Peyer's patch (tissue), 4 donors: Measurements from ENCODE around the gene BSG. TPM values are rescaled to one million over a fixed set of nuclear protein-coding genes. Genes with fewer than 3 reads are reported as not detected.

Experiments used
- DNase-seq, 3 donors: peaks; one replicate each; pipeline ENCODE4 v3.0.0-alpha.2; 2017 to 2019
- H3K27ac ChIP-seq, 4 donors: fragments of 200-600 bp; sonication (generic); one replicate each; pipeline ENCODE4 v1.5.1; 2016 to 2019
- H3K27me3 ChIP-seq, 2 donors: fragments of 200-600 bp; sonication (generic); one replicate each; pipeline ENCODE4 v1.5.1; 2019
- H3K36me3 ChIP-seq, 3 donors: fragments of 200-600 bp; sonication (generic); one replicate each; pipeline ENCODE4 v1.5.1; 2016 to 2019
- H3K4me1 ChIP-seq, 4 donors: fragments of 200-600 bp; sonication (generic); one replicate each; pipeline ENCODE4 v1.5.1; 2016 to 2019
- H3K4me3 ChIP-seq, 4 donors: fragments of 200-600 bp; sonication (generic); 1 replicate in 3 of 4; 2 replicates in 1 of 4; pipeline ENCODE4 v1.5.1; 2016 to 2019; ENCODE audit warnings: mild to moderate bottlenecking in 1 of 4
- H3K9me3 ChIP-seq, 4 donors: fragments of 200-600 bp; sonication (generic); one replicate each; pipeline ENCODE4 v1.5.1; 2016 to 2019; ENCODE audit warnings: mild to moderate bottlenecking in 1 of 4
- POLR2A ChIP-seq, 2 donors: fragments of 450-650 bp; IDR thresholded peaks; one replicate each; pipeline ENCODE4 v1.5.1; 2017; ENCODE audit warnings: antibody characterized with exemption in 2 of 2, mild to moderate bottlenecking in 2 of 2, moderate library complexity in 2 of 2
- total RNA-seq, 4 donors: library from RNA; depleted of rRNA; stranded (reverse); fragments of >200 nt; gene quantifications; one replicate each; pipeline ENCODE4 v1.1.0, GENCODE V29; 2016
- TF ChIP-seq, protein P1 (sequence below), 6 experiments: fragments of 450-650 bp in 4 of 6; fragments of 200-600 bp in 2 of 6; sonication (generic) in 1 of 6; IDR thresholded peaks; one replicate each; pipeline ENCODE4 v1.5.1; 2017 to 2019; ENCODE audit warnings: antibody characterized with exemption in 6 of 6, mild to moderate bottlenecking in 3 of 6, moderate library complexity in 1 of 6

The BSG gene
- total RNA-seq, 4 donors from 2014 or later: 149 to 501 (median 469) TPM

DNA sequence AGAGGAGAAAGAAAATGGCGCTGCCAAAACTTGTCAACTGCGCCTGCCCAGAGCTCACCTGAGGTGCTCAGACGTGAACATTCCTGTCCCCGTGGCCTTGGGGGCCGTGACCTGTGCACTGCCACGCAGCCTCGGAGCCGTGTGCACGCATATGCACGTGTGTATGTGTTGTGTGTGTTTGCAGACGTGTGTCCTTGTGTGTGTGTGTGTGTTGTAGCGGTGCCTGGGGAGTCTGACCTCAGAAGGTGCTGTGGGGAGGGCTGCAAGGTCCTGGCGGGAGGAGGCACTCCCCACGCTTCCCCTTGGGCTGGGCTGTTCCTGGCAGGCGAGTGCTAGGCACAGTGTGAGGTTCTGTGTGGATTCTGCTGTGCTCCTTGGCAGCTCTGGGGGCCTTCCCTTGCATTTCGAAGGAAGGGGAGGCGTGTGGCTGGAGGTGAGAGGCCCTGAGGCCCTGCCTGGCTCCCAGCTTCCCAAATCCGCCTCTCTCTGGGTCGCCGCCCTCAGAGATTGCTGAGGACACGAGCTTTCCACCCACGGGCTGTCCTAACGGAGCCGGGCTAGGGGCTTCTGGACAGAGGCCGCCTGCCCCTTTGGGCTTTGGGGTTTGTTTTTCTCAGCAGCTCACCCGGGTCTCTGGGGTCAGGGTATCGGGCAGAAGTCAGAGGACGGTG lies 4.5 kb downstream of the BSG start:
- no peaks in the 10 kb centered on the region for H3K9me3 ChIP-seq
- peaks cover 0 to 31% (median 0%) of the 10 kb centered on the region in 3 donors for H3K36me3 ChIP-seq
- no peak overlapping the region for H3K4me3 ChIP-seq
- no peak for DNase-seq
- no peak for TF ChIP-seq POLR2A (IDR thresholded peaks at IDR 0.05)
- TF ChIP-seq, protein P1, sequence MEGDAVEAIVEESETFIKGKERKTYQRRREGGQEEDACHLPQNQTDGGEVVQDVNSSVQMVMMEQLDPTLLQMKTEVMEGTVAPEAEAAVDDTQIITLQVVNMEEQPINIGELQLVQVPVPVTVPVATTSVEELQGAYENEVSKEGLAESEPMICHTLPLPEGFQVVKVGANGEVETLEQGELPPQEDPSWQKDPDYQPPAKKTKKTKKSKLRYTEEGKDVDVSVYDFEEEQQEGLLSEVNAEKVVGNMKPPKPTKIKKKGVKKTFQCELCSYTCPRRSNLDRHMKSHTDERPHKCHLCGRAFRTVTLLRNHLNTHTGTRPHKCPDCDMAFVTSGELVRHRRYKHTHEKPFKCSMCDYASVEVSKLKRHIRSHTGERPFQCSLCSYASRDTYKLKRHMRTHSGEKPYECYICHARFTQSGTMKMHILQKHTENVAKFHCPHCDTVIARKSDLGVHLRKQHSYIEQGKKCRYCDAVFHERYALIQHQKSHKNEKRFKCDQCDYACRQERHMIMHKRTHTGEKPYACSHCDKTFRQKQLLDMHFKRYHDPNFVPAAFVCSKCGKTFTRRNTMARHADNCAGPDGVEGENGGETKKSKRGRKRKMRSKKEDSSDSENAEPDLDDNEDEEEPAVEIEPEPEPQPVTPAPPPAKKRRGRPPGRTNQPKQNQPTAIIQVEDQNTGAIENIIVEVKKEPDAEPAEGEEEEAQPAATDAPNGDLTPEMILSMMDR (IDR thresholded peaks at IDR 0.05): no peak
- H3K4me1 ChIP-seq: peaks cover 3 to 32% (median 19%) of the 10 kb centered on the region in 4 donors
- H3K27ac ChIP-seq: no peak overlapping the region
- no peaks in the 10 kb centered on the region for H3K27me3 ChIP-seq

DNA sequence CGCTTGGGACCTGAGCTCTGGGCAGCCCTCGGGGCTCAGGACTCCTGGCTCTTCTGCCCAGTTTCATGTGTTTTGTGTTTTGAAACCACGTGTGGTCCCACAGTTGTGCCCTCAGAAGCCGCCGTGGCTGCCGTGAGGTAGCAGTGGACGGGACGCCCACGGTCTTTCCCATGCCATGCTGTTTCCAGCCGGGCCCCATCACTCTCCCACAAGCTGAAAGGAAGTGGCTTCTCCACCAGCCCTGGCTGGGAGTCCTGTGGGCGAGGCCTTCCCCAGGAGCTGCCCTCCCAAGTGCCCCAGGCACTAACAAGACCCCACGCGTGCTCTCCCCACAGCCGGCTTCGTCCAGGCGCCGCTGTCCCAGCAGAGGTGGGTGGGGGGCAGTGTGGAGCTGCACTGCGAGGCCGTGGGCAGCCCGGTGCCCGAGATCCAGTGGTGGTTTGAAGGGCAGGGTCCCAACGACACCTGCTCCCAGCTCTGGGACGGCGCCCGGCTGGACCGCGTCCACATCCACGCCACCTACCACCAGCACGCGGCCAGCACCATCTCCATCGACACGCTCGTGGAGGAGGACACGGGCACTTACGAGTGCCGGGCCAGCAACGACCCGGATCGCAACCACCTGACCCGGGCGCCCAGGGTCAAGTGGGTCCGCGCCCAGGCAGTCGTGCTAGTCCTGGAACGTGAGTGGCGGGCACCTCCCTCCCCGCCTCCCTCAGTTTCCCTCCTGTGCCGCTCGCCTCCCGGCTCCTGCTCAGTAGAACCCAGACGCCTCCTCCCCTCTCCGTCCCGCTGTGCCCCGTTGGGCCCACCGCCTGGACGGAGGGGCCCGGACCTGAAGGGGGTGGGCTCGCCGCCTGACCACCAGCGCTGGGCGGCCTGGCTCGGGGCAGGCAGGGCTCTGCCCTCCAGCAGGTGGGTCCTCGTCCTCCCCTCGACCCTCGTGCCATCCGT lies 5.3 kb downstream of the BSG start:
- TF ChIP-seq, protein P1 (IDR thresholded peaks at IDR 0.05): no peak
- no peak for DNase-seq
- H3K4me1 ChIP-seq: peaks cover 3 to 32% (median 19%) of the 10 kb centered on the region in 4 donors
- H3K27me3 ChIP-seq: no peaks in the 10 kb centered on the region
- H3K9me3 ChIP-seq: no peaks in the 10 kb centered on the region
- H3K36me3 ChIP-seq: peaks cover 0 to 39% (median 0%) of the 10 kb centered on the region in 3 donors
- H3K27ac ChIP-seq: no peak overlapping the region
- H3K4me3 ChIP-seq: no peak overlapping the region

DNA sequence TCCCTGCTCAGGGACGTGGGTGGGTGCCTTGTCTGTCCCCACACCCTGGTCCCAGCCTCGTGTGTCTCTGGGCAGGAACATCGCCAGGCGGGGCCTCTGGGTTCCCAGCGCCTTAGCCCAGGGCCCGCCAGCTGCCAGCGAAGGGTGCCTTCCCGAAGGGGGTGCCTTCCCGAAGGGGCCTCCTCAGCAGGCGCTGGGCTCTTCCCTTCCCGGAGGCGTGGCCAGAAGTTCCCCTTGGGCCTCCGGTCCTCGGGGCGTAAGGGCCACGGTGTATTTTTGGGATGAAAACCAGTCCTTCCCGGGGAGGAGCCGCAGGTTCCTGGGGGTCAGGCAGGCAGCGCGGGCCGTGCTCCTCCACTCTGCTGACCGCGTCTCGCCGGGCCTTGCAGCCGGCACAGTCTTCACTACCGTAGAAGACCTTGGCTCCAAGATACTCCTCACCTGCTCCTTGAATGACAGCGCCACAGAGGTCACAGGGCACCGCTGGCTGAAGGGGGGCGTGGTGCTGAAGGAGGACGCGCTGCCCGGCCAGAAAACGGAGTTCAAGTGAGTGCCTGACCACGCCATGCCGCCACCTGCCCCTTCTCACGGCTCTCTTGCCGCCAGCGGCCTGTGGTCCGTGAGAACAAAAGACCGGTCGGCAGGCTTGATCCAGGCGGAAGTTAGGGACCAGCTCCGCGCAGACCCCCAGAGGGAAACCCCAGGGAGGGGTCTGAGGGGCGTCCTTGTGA lies 6.9 kb downstream of the BSG start:
- Histone ChIP-seq H3K27ac (no peak overlapping the region), H3K9me3 (no peaks in the 10 kb centered on the region), H3K4me3 (no peak overlapping the region), H3K27me3 (no peaks in the 10 kb centered on the region), H3K4me1 (peaks cover 3 to 28% (median 15%) of the 10 kb centered on the region in 4 donors), H3K36me3 (peaks cover 0 to 47% (median 0%) of the 10 kb centered on the region in 3 donors)
- TF ChIP-seq POLR2A (IDR thresholded peaks at IDR 0.05): no peak
- TF ChIP-seq, protein P1 (IDR thresholded peaks at IDR 0.05): no peak
- no peak for DNase-seq

DNA sequence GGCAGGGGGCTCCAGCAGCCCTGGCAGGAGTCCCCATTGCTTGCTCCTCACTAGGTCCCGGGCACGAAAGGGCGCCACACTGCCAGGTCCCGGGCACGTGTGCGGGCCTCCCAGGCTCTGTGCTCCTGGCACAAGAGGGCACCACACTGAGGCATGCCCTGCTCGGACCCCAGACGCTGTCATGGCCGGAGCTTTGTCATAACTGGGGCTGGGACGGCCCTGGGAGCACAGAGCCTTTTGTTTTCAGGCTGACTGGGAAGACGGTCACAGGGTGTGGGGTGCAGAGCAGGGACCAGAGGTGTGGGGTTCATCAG lies 7.4 kb downstream of the BSG start:
- TF ChIP-seq, protein P1 (IDR thresholded peaks at IDR 0.05): no peak
- Histone ChIP-seq H3K4me3 (no peak overlapping the region), H3K4me1 (peaks cover 3 to 24% (median 10%) of the 10 kb centered on the region in 4 donors), H3K27ac (no peak overlapping the region), H3K9me3 (no peaks in the 10 kb centered on the region), H3K36me3 (peaks cover 0 to 47% (median 0%) of the 10 kb centered on the region in 3 donors), H3K27me3 (no peaks in the 10 kb centered on the region)
- DNase-seq: no peak

DNA sequence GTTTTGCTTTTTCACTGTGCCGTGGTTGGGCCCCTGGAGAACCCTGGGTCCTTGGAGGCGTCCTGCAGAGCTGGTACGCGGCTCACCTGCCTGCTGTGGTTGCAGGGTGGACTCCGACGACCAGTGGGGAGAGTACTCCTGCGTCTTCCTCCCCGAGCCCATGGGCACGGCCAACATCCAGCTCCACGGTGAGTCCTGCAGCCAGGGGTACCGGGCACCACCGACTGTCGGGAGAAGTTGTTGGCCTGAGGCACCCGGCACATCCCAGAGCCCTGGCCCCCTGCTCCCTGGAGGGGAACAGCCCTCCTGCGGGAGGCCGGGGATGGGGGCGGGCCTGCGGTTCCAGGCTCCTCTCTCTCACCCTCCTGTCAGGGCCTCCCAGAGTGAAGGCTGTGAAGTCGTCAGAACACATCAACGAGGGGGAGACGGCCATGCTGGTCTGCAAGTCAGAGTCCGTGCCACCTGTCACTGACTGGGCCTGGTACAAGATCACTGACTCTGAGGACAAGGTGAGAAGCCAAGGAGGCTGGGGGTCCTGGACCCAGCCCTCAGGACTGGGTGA lies 8.0 kb downstream of the BSG start:
- Histone ChIP-seq H3K9me3 (no peaks in the 10 kb centered on the region), H3K36me3 (peaks cover 0 to 47% (median 0%) of the 10 kb centered on the region in 3 donors), H3K4me3 (no peak overlapping the region), H3K27ac (no peak overlapping the region), H3K4me1 (peaks cover 0 to 19% (median 5%) of the 10 kb centered on the region in 4 donors), H3K27me3 (no peaks in the 10 kb centered on the region)
- TF ChIP-seq, protein P1 (IDR thresholded peaks at IDR 0.05): no peak
- no peak for DNase-seq
